Activated B cell treated with CpG ODN at 0.5 μM for 24 hours (primary cell): Measurements from ENCODE around the gene NCAM2. TPM values are rescaled to one million over a fixed set of nuclear protein-coding genes. Genes with fewer than 3 reads are reported as not detected.

Experiments used
- ATAC-seq: fragments of 200-7000 bp; cut with Tn5 transposase; one replicate; pipeline ENCODE4 v1.10.0; 2021; ENCODE audit warnings: low read depth, mild to moderate bottlenecking, moderate library complexity
- CTCF ChIA-PET: fragments of 350-600 bp; sonication (Branson Sonifier 250); formaldehyde crosslinking; loops from one replicate; lab custom pipeline; 2021; ENCODE audit warnings: antibody characterized with exemption; lab: Charles Lee
- POLR2A ChIA-PET: fragments of 350-600 bp; sonication (Branson Sonifier 250); formaldehyde crosslinking; loops from one replicate; lab custom pipeline; 2021; ENCODE audit warnings: antibody characterized with exemption; lab: Charles Lee
- DNase-seq: peaks from one replicate; pipeline ENCODE4 v3.0.0; 2022
- H3K27ac Mint-ChIP-seq: one replicate; pipeline ENCODE4 v1.8.0; 2020; ENCODE audit warnings: mixed read lengths
- H3K27me3 Mint-ChIP-seq: one replicate; pipeline ENCODE4 v1.8.0; 2021; ENCODE audit warnings: mixed read lengths
- H3K36me3 Mint-ChIP-seq: one replicate; pipeline ENCODE4 v1.8.0; 2021; ENCODE audit warnings: low read depth, mixed read lengths
- H3K4me1 Mint-ChIP-seq: one replicate; pipeline ENCODE4 v1.8.0; 2021; ENCODE audit warnings: mixed read lengths
- H3K4me3 Mint-ChIP-seq: one replicate; pipeline ENCODE4 v1.8.0; 2020; ENCODE audit warnings: mild to moderate bottlenecking, mixed read lengths
- H3K9me3 Mint-ChIP-seq: one replicate; pipeline ENCODE4 v1.8.0; 2020; ENCODE audit warnings: mixed read lengths
- CTCF ChIP-seq: fragments of 200-600 bp; IDR thresholded peaks from one replicate; pipeline ENCODE4 v1.8.0; 2022; ENCODE audit warnings: antibody characterized with exemption, mild to moderate bottlenecking
- intact Hi-C: fragments of 100-400 bp; cut with micrococcal nuclease; formaldehyde crosslinking; loops from one replicate; pipeline ENCODE4 v1.15.1; 2024
- total RNA-seq: library from RNA; stranded (reverse); gene quantifications from 2 replicates; pipeline ENCODE4 v1.2.3, GENCODE V29; 2022

NCAM2 gene
- total RNA-seq, 1 donor from 2014 or later: not detected

GRCh38 chr21:21183092-21183491 lies 184.9 kb downstream of the NCAM2 start:
- intact Hi-C loops: no loop called here
- TF ChIP-seq CTCF: no peak

GRCh38 chr21:21184771-21185528 lies 186.7 kb downstream of the NCAM2 start:
- DNase-seq (no peak), ATAC-seq (no peak)
- intact Hi-C loops: no loop called here
- TF ChIP-seq CTCF: no peak
- H3K36me3 Mint-ChIP-seq: no peaks in the 10 kb centered on the region
- ChIA-PET POLR2A (no interaction called here), CTCF (no interaction called here)
- no peaks in the 10 kb centered on the region for H3K27me3 Mint-ChIP-seq
- H3K4me3 Mint-ChIP-seq: no peak overlapping the region
- no peaks in the 10 kb centered on the region for H3K4me1 Mint-ChIP-seq
- no peaks in the 10 kb centered on the region for H3K9me3 Mint-ChIP-seq
- H3K27ac Mint-ChIP-seq: no peak overlapping the region

More at GRCh38 chr21:21183092-21183491, 184.9 kb downstream of the NCAM2 start:
- H3K4me1 Mint-ChIP-seq: no peaks in the 10 kb centered on the region
- no peak for ATAC-seq
- H3K36me3 Mint-ChIP-seq: no peaks in the 10 kb centered on the region
- H3K27me3 Mint-ChIP-seq: no peaks in the 10 kb centered on the region
- DNase-seq: no peak
- POLR2A ChIA-PET: no interaction called here
- CTCF ChIA-PET: no interaction called here
- no peak overlapping the region for H3K4me3 Mint-ChIP-seq
- H3K9me3 Mint-ChIP-seq: no peaks in the 10 kb centered on the region
- H3K27ac Mint-ChIP-seq: no peak overlapping the region

- no peak for TF ChIP-seq CTCF
- Mint-ChIP-seq H3K27me3 (no peaks in the 10 kb centered on the region), H3K4me1 (no peaks in the 10 kb centered on the region), H3K9me3 (no peaks in the 10 kb centered on the region), H3K36me3 (no peaks in the 10 kb centered on the region), H3K27ac (no peak overlapping the region), H3K4me3 (no peak overlapping the region)
- ATAC-seq (no peak), DNase-seq (no peak)
- POLR2A ChIA-PET: no interaction called here
- CTCF ChIA-PET: no interaction called here
- intact Hi-C loops: no loop called here
These were observed 189.4 kb downstream of the NCAM2 start for GRCh38 chr21:21187579-21187978.

- Mint-ChIP-seq H3K4me1 (no peaks in the 10 kb centered on the region), H3K36me3 (no peaks in the 10 kb centered on the region), H3K4me3 (no peak overlapping the region), H3K27me3 (no peaks in the 10 kb centered on the region), H3K27ac (no peak overlapping the region), H3K9me3 (no peaks in the 10 kb centered on the region)
- ATAC-seq (no peak), DNase-seq (no peak)
- ChIA-PET POLR2A (no interaction called here), CTCF (no interaction called here)
- no peak for TF ChIP-seq CTCF
- intact Hi-C loops: no loop called here
These were observed 190.4 kb downstream of the NCAM2 start for GRCh38 chr21:21188513-21189195.

- intact Hi-C loops: no loop called here
- ChIA-PET POLR2A (no interaction called here), CTCF (no interaction called here)
- TF ChIP-seq CTCF: no peak
- ATAC-seq: no peak
- Mint-ChIP-seq H3K9me3 (no peaks in the 10 kb centered on the region), H3K27me3 (no peaks in the 10 kb centered on the region), H3K4me3 (no peak overlapping the region), H3K36me3 (no peaks in the 10 kb centered on the region), H3K4me1 (no peaks in the 10 kb centered on the region), H3K27ac (no peak overlapping the region)
- no peak for DNase-seq
These were observed 197.3 kb downstream of the NCAM2 start for GRCh38 chr21:21195417-21195943.
